ENCODE measurements around the gene SLC41A2.

GRCh38 chr12:104959335-104959841 is 1.3 kb upstream of the SLC41A2 start:
- TF ChIP-seq TAF1 (IDR thresholded peaks at IDR 0.05; ENCODE audit: borderline replicate concordance, low read depth, low read length) = no peak
- TF ChIP-seq POLR2A (IDR thresholded peaks at IDR 0.05; ENCODE audit: low read depth, low read length) = no peak
- no peak for TF ChIP-seq POLR2AphosphoS5 (IDR thresholded peaks at IDR 0.05; ENCODE audit: low read depth, low read length)

Measured in GM12892 (cell line).